HTERT RPE-1 (cell line): ENCODE measurements around the gene CLASP1.
"Not testable (repeated sequence)": the region's sequence is repeated elsewhere in the genome, so short reads cannot be mapped to it uniquely, and the experiment has no call there.

Experiments used
- in situ Hi-C: fragments of 300-500 bp; cut with MboI; formaldehyde crosslinking; loops from 4 replicates; pipeline ENCODE4 v1.14.3; 2020; ENCODE audit warnings: low sequenced_read_pairs

CLASP1 gene

DNA sequence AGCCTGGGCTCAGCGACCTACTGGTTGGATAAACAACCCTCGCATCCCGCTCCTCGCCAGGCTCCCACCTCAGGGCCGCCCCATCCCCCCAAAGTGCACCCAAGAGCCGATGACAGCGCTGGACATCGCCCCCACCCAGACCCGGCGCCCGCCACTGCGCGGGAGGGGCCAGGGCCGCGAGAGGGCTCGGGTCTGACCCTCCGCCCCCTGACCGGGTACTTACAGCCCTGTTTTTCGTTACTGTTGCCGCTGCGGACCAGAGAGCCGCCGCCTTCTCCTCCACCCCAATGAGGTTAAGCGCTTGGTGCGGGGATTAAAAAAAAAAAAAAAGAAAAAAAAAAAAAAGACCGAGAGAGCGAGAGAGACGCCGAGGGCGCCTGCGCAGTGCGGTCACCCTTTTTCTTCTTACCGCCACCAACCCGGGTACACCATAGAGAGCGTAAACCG lies at the start of gene CLASP1:
CLASP1 (minus strand) TSS at position 314 of the 447 bp plus-strand sequence. CDS start 43,567 bp downstream, outside the sequence.
- in situ Hi-C loops, result no loop called here

GRCh38 chr2:121698318-121698930 lies 49.2 kb upstream of the CLASP1 start:
- in situ Hi-C loops, result no loop called here

DNA sequence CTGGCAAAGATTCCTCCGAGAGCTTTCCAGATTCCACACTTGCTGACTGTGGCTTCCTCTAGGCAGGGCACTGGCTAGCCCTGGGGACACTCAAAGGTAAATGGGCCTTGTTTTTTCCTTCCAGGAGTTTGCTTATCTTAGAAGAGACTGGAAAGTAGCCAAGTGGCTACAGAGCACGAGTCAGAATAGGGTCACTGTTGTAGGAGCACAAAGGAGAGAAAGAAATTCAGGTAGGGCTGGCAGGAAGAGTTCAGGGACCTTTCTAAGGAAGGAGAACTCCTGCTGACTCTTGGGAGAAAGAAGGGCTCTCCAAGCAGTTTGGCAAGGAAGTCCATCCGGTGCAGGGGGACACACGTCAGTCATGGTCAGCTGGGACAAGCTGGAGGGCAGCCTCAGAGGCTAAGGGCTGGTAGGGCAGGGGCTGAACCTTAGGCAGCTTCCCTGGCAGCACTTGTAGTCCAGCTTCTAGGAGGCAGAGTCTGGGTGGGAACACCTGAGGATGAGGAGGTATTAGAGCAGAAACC lies 47.9 kb upstream of the CLASP1 start:
- in situ Hi-C loops, result no loop called here

GRCh38 chr2:121696410-121696930 lies 47.2 kb upstream of the CLASP1 start:
- in situ Hi-C loops, result no loop called here

- in situ Hi-C loops, result no loop called here
Observed at GRCh38 chr2:121695171-121695451, 45.8 kb upstream of the CLASP1 start.

DNA sequence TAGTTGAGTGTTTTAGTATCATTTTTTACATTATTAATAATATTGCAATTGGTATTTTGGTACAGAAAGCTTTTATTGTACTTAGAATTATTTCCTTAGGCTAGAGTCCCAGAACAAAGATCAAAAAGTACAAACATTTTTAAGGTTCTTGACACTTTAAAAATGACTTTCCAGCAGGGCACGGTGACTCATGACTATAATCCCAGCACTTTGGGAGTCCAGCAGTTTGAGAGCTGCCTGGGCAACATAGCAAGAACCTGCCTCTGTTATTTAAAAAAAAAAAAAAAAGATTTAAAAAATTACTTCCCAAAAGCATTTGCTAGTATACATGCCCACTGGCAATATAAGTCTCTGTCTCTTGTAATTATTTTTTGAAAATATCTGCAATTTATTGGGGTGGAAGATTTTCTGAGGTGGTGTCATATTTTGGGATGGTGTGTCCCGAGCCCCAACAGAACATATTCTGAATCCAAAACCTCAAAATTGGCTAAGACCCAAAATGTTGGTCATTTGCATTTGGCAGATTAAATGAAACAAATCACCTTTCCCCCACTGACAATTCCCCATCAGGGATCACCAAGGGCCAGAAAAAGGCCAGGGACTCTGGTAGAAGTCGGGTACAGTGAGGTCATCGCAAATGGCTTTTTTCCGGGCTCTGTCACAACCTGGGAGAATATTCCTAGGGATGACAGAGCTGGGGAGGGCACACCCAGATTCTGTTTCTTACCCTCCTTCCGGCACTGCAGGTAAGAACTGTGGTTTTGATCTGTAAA lies 45.3 kb upstream of the CLASP1 start:
- in situ Hi-C loops, result no loop called here

DNA sequence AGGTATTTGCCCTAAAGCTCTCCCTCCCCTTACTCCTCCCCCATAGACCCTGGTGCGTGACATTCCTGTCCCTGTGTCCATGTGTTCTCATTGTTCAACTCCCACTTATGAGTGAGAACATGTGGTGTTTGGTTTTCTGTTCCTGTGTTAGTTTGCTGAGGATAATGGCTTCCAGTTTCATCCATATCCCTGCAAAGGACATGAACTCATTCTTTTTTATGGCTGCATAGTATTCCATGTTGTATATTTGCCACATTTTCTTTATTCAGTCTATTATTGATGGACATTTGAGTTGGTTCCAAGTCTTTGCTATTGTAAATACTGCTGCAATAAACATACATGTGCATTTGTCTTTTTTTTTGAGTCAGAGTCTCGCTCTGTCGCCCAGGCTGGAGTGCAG lies 41.3 kb upstream of the CLASP1 start:
- in situ Hi-C loops, result not testable (repeated sequence)

DNA sequence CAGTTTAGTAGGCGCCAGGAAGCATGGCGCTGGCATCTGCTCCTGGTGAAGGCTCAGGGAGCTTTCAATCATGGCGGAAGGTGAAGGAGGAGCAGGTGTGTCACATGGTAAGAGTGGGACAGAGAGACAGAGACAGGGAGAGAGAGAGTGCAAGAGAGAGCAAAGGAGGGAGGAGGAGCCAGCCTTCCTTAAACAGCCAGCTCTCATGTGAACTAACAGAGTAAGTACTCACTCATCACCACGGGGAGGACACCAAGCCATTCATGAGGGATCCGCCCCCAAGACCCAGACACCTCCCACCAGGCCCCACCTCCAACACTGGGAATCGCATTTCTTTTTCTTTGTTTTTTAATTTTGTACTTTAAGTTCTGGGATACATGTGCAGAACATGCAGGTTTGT lies 40.8 kb upstream of the CLASP1 start:
- in situ Hi-C loops, result no loop called here

DNA sequence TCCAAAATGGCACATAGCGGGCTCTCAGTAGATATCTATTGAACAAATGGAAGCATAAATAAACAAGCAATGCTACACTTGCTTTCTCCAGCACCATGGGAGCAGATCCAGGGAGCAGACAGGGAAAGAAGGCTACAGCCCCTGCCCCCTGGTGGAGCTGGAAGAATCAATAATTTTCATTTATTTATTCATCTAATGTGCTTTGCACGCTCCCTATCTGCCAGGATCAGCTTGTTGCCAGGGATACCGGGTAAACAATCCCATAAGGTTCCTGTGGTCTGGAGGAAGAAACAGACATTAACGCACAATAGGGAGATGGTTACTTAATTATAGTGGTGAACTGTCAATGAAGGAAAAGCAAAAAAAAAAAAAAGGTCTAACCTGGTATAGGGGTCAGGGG lies 40.1 kb upstream of the CLASP1 start:
- in situ Hi-C loops, result no loop called here

GRCh38 chr2:121688820-121689219 lies 39.6 kb upstream of the CLASP1 start:
- in situ Hi-C loops, result no loop called here

GRCh38 chr2:121686902-121687301 lies 37.6 kb upstream of the CLASP1 start:
- in situ Hi-C loops, result no loop called here

GRCh38 chr2:121686218-121686617 lies 37.0 kb upstream of the CLASP1 start:
- in situ Hi-C loops, result no loop called here

DNA sequence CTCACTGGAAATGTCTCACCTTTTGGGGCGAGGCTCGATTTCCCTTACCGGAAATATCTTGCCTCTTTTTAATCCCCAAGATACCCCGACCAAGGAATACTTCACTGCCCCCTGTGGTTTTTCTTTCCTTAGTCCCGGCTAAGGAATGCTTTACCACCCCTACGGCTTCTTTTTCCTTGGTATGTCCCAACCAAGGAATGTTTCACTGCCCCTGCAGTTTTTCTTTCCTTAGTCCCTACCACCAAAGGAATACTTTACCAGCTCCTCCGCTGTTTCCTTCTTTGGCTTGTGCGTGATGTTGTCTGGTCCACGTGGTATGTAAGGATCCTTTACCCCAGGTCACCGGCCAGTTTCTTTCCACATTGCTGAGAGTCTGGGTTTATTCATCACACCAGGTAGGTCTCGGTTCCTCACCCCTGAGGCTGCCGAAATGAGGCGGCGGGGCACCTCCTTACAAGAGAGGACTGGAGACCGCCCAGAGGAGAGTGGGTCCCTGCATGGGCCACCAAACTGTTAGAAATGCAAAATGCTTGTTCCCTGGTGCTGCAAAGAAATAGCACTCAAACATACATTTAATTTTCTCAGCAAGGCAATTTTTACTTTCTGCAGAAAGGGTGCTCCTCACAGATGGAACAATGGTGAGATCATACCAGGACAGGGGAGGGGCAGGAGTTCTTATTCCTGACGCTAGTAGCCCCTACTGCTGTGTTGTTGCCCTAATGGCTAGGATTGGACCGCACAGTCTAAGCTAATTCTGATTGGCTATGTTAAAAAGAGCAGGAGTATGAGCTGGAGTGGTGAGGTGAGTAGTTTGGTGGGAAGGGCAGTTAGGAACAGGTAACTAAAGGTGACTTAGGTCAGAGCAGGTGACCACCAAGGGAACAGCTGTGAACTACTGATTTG lies 33.4 kb upstream of the CLASP1 start:
- in situ Hi-C loops, result no loop called here

DNA sequence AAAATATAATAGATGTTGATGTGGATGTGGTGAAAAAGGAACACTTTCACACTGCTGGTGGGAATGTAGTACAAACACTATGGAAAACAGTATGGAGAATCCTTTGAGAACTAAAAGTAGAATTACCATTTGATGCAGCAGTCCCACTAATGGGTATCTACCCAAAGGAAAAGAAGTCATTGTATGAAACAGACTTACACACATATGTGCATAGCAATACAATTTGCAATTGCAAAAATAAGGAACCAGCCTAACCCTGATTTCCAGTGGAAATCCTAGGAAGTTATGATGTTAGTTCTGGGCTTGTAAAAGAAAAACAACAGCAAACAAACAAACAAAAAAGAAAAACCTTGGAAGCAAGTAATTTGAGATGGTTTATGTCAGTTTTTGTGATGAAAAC lies 28.6 kb upstream of the CLASP1 start:
- in situ Hi-C loops, result no loop called here

DNA sequence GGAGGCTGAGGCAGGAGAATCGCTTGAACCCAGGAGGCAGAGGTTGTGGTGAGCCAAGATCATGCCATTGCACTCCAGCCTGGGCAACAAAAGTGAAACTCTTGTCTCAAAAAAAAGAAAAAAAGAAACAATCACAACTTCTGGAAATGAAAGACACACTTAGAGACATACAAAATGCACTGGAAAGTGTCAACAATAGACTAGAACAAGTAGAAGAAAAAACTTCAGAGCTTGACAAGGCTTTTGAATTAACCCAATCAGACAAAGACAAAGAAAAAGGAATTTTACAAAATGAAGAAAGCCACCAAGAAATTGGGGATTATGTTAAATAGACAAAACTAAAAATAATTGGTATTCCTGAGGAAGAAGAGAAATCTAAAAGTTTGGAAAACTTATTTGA lies 22.4 kb upstream of the CLASP1 start:
- in situ Hi-C loops, result not testable (repeated sequence)

GRCh38 chr2:121670181-121670580 lies 20.9 kb upstream of the CLASP1 start:
- in situ Hi-C loops, result no loop called here

DNA sequence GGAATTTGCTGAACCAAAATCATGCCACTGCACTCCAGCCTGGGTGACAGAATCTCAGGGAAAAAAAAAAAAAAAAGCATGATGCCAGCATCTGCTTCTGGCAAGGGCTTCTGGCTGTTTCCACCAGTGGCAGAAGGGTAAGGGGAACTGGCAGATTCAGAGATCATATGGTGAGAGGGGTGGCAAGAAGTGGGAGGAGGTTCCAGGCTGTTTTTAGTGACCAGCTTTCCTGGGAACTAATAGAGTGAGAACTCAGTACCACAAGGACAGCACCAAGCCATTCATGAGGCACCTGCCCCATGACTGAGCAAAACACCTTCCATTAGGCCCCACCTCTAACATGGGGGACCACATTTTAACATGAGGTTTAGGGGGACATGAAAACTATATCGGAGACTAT lies 18.4 kb upstream of the CLASP1 start:
- in situ Hi-C loops, result no loop called here

- in situ Hi-C loops, result no loop called here
Observed at GRCh38 chr2:121666042-121666441, 16.8 kb upstream of the CLASP1 start.

DNA sequence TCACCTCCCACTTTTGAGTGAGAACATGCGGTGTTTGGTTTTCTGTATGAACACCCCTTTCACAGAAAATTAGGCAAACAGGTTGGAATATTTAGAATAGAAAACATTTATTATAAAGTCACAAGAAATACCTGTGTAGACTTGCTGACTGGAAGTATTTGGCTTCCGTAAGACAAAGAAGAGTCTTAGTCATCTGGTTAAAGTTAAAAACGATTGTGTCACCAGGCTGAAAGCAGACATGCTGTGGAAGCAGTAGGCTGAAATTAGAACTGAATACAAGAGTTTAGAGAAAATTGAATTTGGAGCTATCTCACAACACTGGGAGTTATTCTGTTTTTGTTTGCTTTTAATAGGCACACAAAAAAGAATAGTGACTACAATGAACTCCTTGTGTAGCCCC lies 16.2 kb upstream of the CLASP1 start:
- in situ Hi-C loops, result no loop called here

DNA sequence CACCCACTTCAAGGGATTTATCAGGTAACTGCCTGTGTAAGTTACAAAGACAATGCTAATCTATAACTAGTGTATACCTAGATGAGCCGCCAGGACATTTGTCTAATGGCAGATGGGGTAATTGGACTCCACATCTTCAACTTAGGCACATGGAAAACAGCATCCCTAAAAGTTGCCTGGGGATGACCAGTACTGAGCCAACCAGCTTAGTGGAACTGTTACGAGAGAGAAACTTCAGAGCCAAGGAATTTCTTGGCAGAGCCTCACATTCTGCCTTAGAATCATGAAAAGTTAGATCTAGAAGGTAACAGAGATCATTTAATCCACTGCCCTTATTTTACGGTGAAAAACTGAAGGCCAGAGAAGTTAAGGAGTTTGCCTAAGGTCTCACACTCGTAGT lies 15.5 kb upstream of the CLASP1 start:
- in situ Hi-C loops, result no loop called here

DNA sequence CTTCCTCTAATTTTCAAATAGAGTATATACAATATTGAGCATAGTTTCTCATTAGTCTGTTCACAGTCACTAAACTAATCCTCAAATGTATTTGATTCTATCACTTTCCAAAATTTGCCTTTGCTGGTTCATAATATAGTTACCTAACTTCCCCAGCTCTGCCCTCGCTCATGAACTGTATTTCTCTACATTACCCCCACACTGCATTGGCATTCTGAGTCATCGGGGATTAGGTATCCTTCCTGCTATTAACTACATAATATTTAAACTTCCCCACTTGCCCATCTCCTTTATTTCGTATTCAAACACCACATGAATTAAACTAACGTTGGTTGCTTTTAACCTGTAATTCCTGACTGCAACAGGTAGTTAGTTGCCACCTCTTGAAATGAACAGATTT lies 14.8 kb upstream of the CLASP1 start:
- in situ Hi-C loops, result no loop called here
